ENCODE results near the gene GLMN.
A peak's percentile ranks its signal among the peaks of the same experiment; 100 is the strongest.

Gene GLMN

GRCh38 chr1:92329347-92330129 lies 30.8 kb upstream of the GLMN start:
- no peak overlapping the region for H3K4me3 ChIP-seq (ENCODE audit: low read depth, low read length)
- DNase-seq (ENCODE audit: low read depth) = no peak
- TF ChIP-seq CTCF (IDR thresholded peaks at IDR 0.05; ENCODE audit: control insufficient read depth, extremely low read depth, insufficient read depth) = no peak

- no peak for TF ChIP-seq CTCF (IDR thresholded peaks at IDR 0.05; ENCODE audit: control insufficient read depth, extremely low read depth, insufficient read depth)
- DNase-seq (ENCODE audit: low read depth) = no peak
- no peak overlapping the region for H3K4me3 ChIP-seq (ENCODE audit: low read depth, low read length)
These were observed 29.0 kb upstream of the GLMN start for GRCh38 chr1:92327794-92328193.

GRCh38 chr1:92326681-92327080 lies 27.9 kb upstream of the GLMN start:
- H3K4me3 ChIP-seq (ENCODE audit: low read depth, low read length) = no peak overlapping the region
- DNase-seq (ENCODE audit: low read depth) = no peak
- TF ChIP-seq CTCF (IDR thresholded peaks at IDR 0.05; ENCODE audit: control insufficient read depth, extremely low read depth, insufficient read depth) = no peak

GRCh38 chr1:92324784-92325183 lies 26.0 kb upstream of the GLMN start:
- DNase-seq (ENCODE audit: low read depth) = peak; percentile 31
- no peak for TF ChIP-seq CTCF (IDR thresholded peaks at IDR 0.05; ENCODE audit: control insufficient read depth, extremely low read depth, insufficient read depth)

GRCh38 chr1:92323473-92324453 lies 25.0 kb upstream of the GLMN start:
- no peak for DNase-seq (ENCODE audit: low read depth)
- TF ChIP-seq CTCF (IDR thresholded peaks at IDR 0.05; ENCODE audit: control insufficient read depth, extremely low read depth, insufficient read depth) = no peak

More at GRCh38 chr1:92324784-92325183, 26.0 kb upstream of the GLMN start:
- H3K4me3 ChIP-seq (ENCODE audit: low read depth, low read length) = no peak overlapping the region

GRCh38 chr1:92317836-92318493 lies 19.2 kb upstream of the GLMN start:
- H3K4me3 ChIP-seq (ENCODE audit: low read depth, low read length) = no peak overlapping the region
- DNase-seq (ENCODE audit: low read depth) = no peak
- no peak for TF ChIP-seq CTCF (IDR thresholded peaks at IDR 0.05; ENCODE audit: control insufficient read depth, extremely low read depth, insufficient read depth)

More at GRCh38 chr1:92323473-92324453, 25.0 kb upstream of the GLMN start:
- H3K4me3 ChIP-seq (ENCODE audit: low read depth, low read length) = no peak overlapping the region

Measured in LNCaP clone FGC (cell line).